Endodermal cell (in vitro differentiated cells): Measurements from ENCODE around the gene CD46. TPM values are rescaled to one million over a fixed set of nuclear protein-coding genes. Genes with fewer than 3 reads are reported as not detected.

ENCODE experiments used
- DNase-seq: peaks from one replicate; pipeline ENCODE4 v3.0.0-alpha.2; 2017
- H3K27ac ChIP-seq: 2 replicates; pipeline ENCODE4 v1.5.1; 2013; ENCODE audit warnings: mild to moderate bottlenecking, low read depth, low read length, moderate library complexity
- H3K27me3 ChIP-seq: 2 replicates; pipeline ENCODE4 v1.6.1; 2013; ENCODE audit warnings: mild to moderate bottlenecking, low read length, moderate library complexity; ENCODE audit not compliant: insufficient read depth, control insufficient read depth, poor library complexity, severe bottlenecking
- H3K36me3 ChIP-seq: 2 replicates; pipeline ENCODE4 v1.7.0; 2013; ENCODE audit warnings: mild to moderate bottlenecking, low read length, moderate library complexity; ENCODE audit not compliant: control insufficient read depth, insufficient read depth
- H3K4me1 ChIP-seq: one replicate; pipeline ENCODE4 v1.7.0; 2013; ENCODE audit warnings: low read length; ENCODE audit not compliant: control insufficient read depth, insufficient read depth
- H3K4me3 ChIP-seq: 2 replicates; pipeline ENCODE4 v1.5.1; 2013; ENCODE audit warnings: mild to moderate bottlenecking, low read length, moderate library complexity
- H3K9ac ChIP-seq: 2 replicates; pipeline ENCODE4 v1.6.1; 2013; ENCODE audit warnings: mild to moderate bottlenecking, low read length, moderate library complexity; ENCODE audit not compliant: poor library complexity, severe bottlenecking; ENCODE audit errors: extremely low read depth
- H3K9me3 ChIP-seq: 2 replicates; pipeline ENCODE4 v1.6.1; 2013; ENCODE audit warnings: mild to moderate bottlenecking, low read length, moderate library complexity; ENCODE audit not compliant: control insufficient read depth
- H3K27ac Mint-ChIP-seq: 2 replicates; pipeline ENCODE4 v1.8.0; 2020; ENCODE audit warnings: mixed read lengths
- H3K27me3 Mint-ChIP-seq: 2 replicates; pipeline ENCODE4 v1.8.0; 2021; ENCODE audit warnings: mild to moderate bottlenecking, mixed read lengths; ENCODE audit not compliant: insufficient read depth
- H3K36me3 Mint-ChIP-seq: 2 replicates; pipeline ENCODE4 v1.8.0; 2020; ENCODE audit warnings: low read depth, mixed read lengths
- H3K4me1 Mint-ChIP-seq: 2 replicates; pipeline ENCODE4 v1.8.0; 2020; ENCODE audit warnings: mixed read lengths
- H3K4me3 Mint-ChIP-seq: 2 replicates; pipeline ENCODE4 v1.8.0; 2020; ENCODE audit warnings: mild to moderate bottlenecking, moderate library complexity, mixed read lengths
- H3K9me3 Mint-ChIP-seq: 2 replicates; pipeline ENCODE4 v1.8.0; 2020; ENCODE audit warnings: mild to moderate bottlenecking, mixed read lengths
- CTCF ChIP-seq: fragments of 200-600 bp; sonication (generic); conservative IDR thresholded peaks from 2 replicates; pipeline ENCODE4 v1.5.0; 2021; ENCODE audit warnings: antibody characterized with exemption, mild to moderate bottlenecking
- WGBS, 2 experiments: methylation state at CpG; one replicate each; pipeline versions ENCODE4 v1.1.5 to v1.1.7; 2013; ENCODE audit warnings: missing lambda C conversion rate in 2 of 2, mixed read lengths in 1 of 2; ENCODE audit not compliant: insufficient coverage in 1 of 2, insufficient read length in 1 of 2; 5-methylcytosine and 5-hydroxymethylcytosine counted together
- total RNA-seq, 2 donors: library from RNA; stranded (reverse); fragmentation: NEBNext Ultra II Directional in 1 of 2; extraction: Animal tissue kit (Norgen Biotek cat#: 25700) in 1 of 2; gene quantifications; 2 replicates in 1 of 2; 3 replicates in 1 of 2; pipeline ENCODE4 v1.2.1, GENCODE V29; 2021

The CD46 gene
- total RNA-seq, 2 donors from 2014 or later: 132 to 135 TPM

- Histone ChIP-seq H3K27me3 (no peaks in the 10 kb centered on the region), H3K9me3 (no peaks in the 10 kb centered on the region), H3K9ac (no peak overlapping the region), H3K4me1 (no peaks in the 10 kb centered on the region), H3K4me3 (no peak overlapping the region), H3K36me3 (no peaks in the 10 kb centered on the region), H3K27ac (no peak overlapping the region)
- Mint-ChIP-seq H3K4me3 (no peak overlapping the region), H3K27me3 (no peaks in the 10 kb centered on the region), H3K36me3 (no peaks in the 10 kb centered on the region), H3K27ac (no peak overlapping the region), H3K4me1 (peaks cover 21% of the 10 kb centered on the region), H3K9me3 (no peaks in the 10 kb centered on the region)
- 92 to 97% methylated on average over 2 to 6 of the region's 6 CpGs for WGBS, 2 experiments
- no peak for TF ChIP-seq CTCF
- DNase-seq: no peak
Observed at GRCh38 chr1:207824691-207825408, 73.0 kb downstream of the CD46 start.

- Histone ChIP-seq H3K9ac (no peak overlapping the region), H3K4me1 (no peaks in the 10 kb centered on the region), H3K36me3 (no peaks in the 10 kb centered on the region), H3K27ac (no peak overlapping the region), H3K27me3 (no peaks in the 10 kb centered on the region), H3K4me3 (no peak overlapping the region), H3K9me3 (no peaks in the 10 kb centered on the region)
- Mint-ChIP-seq H3K4me1 (peaks cover 21% of the 10 kb centered on the region), H3K9me3 (no peaks in the 10 kb centered on the region), H3K27me3 (no peaks in the 10 kb centered on the region), H3K36me3 (no peaks in the 10 kb centered on the region), H3K27ac (no peak overlapping the region), H3K4me3 (no peak overlapping the region)
- 92 to 100% methylated on average over 2 of the region's 2 CpGs for WGBS, 2 experiments
- TF ChIP-seq CTCF: no peak
- no peak for DNase-seq
Observed at GRCh38 chr1:207825409-207825695, 73.5 kb downstream of the CD46 start.

GRCh38 chr1:207825719-207826556 is 74.1 kb downstream of the CD46 start:
- Histone ChIP-seq H3K4me1 (no peaks in the 10 kb centered on the region), H3K9ac (no peak overlapping the region), H3K27me3 (no peaks in the 10 kb centered on the region), H3K9me3 (no peaks in the 10 kb centered on the region), H3K27ac (no peak overlapping the region), H3K36me3 (no peaks in the 10 kb centered on the region), H3K4me3 (no peak overlapping the region)
- no peaks in the 10 kb centered on the region for H3K36me3 Mint-ChIP-seq
- TF ChIP-seq CTCF: no peak
- H3K27me3 Mint-ChIP-seq: no peaks in the 10 kb centered on the region
- H3K27ac Mint-ChIP-seq: no peak overlapping the region
- H3K4me1 Mint-ChIP-seq: peaks cover 21% of the 10 kb centered on the region
- no peaks in the 10 kb centered on the region for H3K9me3 Mint-ChIP-seq
- WGBS, 2 experiments: 95 to 97% methylated on average over 17 to 18 of the region's 18 CpGs
- no peak overlapping the region for H3K4me3 Mint-ChIP-seq
- no peak for DNase-seq
